SK-N-SH treated with all-trans-retinoic acid at 6 μM for 48 hours (cell line): ENCODE results near the gene POLR2C.

ENCODE experiments used
- ATAC-seq: fragments of 200-7000 bp; cut with Tn5 transposase; 3 replicates; pipeline ENCODE4 v1.9.1; 2020; ENCODE audit warnings: mild to moderate bottlenecking, moderate library complexity
- BACH2 ChIP-seq: fragments of 250-450 bp; sonication (Bioruptor Pico); IDR thresholded peaks from 2 replicates; pipeline ENCODE4 v1.9.0; 2021; ENCODE audit warnings: mild to moderate bottlenecking, borderline replicate concordance
- CSDC2 ChIP-seq: fragments of 250-450 bp; sonication (Bioruptor Pico); IDR thresholded peaks from 2 replicates; pipeline ENCODE4 v1.5.0; 2020; ENCODE audit warnings: mild to moderate bottlenecking, moderate library complexity
- CSRNP3 ChIP-seq: fragments of 250-450 bp; sonication (Bioruptor Pico); IDR thresholded peaks from 2 replicates; pipeline ENCODE4 v1.5.1; 2021; ENCODE audit warnings: mild to moderate bottlenecking, moderate library complexity
- ESRRG ChIP-seq: fragments of 250-450 bp; sonication (Bioruptor Pico); IDR thresholded peaks from 2 replicates; pipeline ENCODE4 v1.6.1; 2021; ENCODE audit warnings: mild to moderate bottlenecking
- OSR1 ChIP-seq: fragments of 250-450 bp; sonication (Bioruptor Pico); IDR thresholded peaks from 2 replicates; pipeline ENCODE4 v1.8.0; 2022; ENCODE audit warnings: moderate library complexity, mild to moderate bottlenecking, inconsistent platforms
- PATZ1 ChIP-seq: fragments of 250-450 bp; sonication (Bioruptor Pico); IDR thresholded peaks from 2 replicates; pipeline ENCODE4 v1.8.0; 2020; ENCODE audit warnings: mild to moderate bottlenecking, moderate library complexity, borderline replicate concordance
- PPARA ChIP-seq: fragments of 250-450 bp; sonication (Bioruptor Pico); IDR thresholded peaks from 2 replicates; pipeline ENCODE4 v1.5.0; 2020; ENCODE audit warnings: mild to moderate bottlenecking, borderline replicate concordance
- RARB ChIP-seq: fragments of 250-450 bp; sonication (Bioruptor Pico); IDR thresholded peaks from 2 replicates; pipeline ENCODE4 v1.8.0; 2021; ENCODE audit warnings: mild to moderate bottlenecking, moderate library complexity
- SNAI2 ChIP-seq: fragments of 250-450 bp; sonication (Bioruptor Pico); IDR thresholded peaks from 2 replicates; pipeline ENCODE4 v1.5.0; 2020; ENCODE audit warnings: mild to moderate bottlenecking, moderate library complexity
- TCF4 ChIP-seq: fragments of 250-450 bp; sonication (Bioruptor Pico); IDR thresholded peaks from 2 replicates; pipeline ENCODE4 v1.8.0; 2021; ENCODE audit warnings: mild to moderate bottlenecking, moderate library complexity, borderline replicate concordance
- TOX ChIP-seq: fragments of 250-450 bp; sonication (Bioruptor Pico); IDR thresholded peaks from 2 replicates; pipeline ENCODE4 v1.8.0; 2021; ENCODE audit warnings: mild to moderate bottlenecking, moderate library complexity, borderline replicate concordance
- TSHZ2 ChIP-seq: fragments of 250-450 bp; sonication (Bioruptor Pico); IDR thresholded peaks from 2 replicates; pipeline ENCODE4 v1.5.0; 2020; ENCODE audit warnings: mild to moderate bottlenecking, moderate library complexity
- ZC3H10 ChIP-seq: fragments of 250-450 bp; sonication (Bioruptor Pico); IDR thresholded peaks from 2 replicates; pipeline ENCODE4 v1.5.1; 2021; ENCODE audit warnings: mild to moderate bottlenecking, moderate library complexity
- ZFP3 ChIP-seq: fragments of 250-450 bp; sonication (Bioruptor Pico); IDR thresholded peaks from 2 replicates; pipeline ENCODE4 v1.5.0; 2020; ENCODE audit warnings: mild to moderate bottlenecking, moderate library complexity
- ZNF70 ChIP-seq: fragments of 450-650 bp; formaldehyde crosslinking; IDR thresholded peaks from 2 replicates; pipeline ENCODE4 v1.5.0; 2020; ENCODE audit warnings: mild to moderate bottlenecking, moderate library complexity
- TF ChIP-seq, protein P1 (sequence below): fragments of 250-450 bp; sonication (Bioruptor Pico); IDR thresholded peaks from 2 replicates; pipeline ENCODE4 v1.8.0; 2021; ENCODE audit warnings: low read depth, mild to moderate bottlenecking, moderate library complexity, borderline replicate concordance
- TF ChIP-seq, protein P2 (sequence below): fragments of 250-450 bp; sonication (Bioruptor Pico); IDR thresholded peaks from 2 replicates; pipeline ENCODE4 v1.5.1; 2020; ENCODE audit warnings: low read depth, mild to moderate bottlenecking, moderate library complexity

The POLR2C gene

DNA sequence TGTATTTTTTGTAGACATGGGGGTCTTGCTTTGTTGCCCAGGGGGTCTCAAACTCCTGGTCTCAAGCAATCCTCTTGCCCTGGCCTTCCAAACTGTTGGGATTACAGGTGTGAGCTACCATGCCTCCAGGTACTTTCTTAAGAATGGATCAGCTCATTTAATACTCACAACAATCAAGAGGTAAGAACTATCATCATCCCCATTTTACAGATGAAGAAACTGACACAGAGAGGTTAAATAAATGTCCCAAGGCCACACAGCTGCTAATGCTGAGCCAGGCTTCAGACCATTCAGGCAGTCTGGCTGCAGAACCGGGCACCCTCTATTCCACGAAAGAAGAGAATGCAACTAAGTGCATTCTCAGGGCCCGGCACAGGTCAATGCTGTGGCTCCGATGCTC lies 51.9 kb downstream of the POLR2C start:
- TF ChIP-seq SNAI2 (CRISPR knock-in tag), result no peak
- TF ChIP-seq ESRRG, result no peak
- no peak for TF ChIP-seq OSR1
- TF ChIP-seq, protein P1, sequence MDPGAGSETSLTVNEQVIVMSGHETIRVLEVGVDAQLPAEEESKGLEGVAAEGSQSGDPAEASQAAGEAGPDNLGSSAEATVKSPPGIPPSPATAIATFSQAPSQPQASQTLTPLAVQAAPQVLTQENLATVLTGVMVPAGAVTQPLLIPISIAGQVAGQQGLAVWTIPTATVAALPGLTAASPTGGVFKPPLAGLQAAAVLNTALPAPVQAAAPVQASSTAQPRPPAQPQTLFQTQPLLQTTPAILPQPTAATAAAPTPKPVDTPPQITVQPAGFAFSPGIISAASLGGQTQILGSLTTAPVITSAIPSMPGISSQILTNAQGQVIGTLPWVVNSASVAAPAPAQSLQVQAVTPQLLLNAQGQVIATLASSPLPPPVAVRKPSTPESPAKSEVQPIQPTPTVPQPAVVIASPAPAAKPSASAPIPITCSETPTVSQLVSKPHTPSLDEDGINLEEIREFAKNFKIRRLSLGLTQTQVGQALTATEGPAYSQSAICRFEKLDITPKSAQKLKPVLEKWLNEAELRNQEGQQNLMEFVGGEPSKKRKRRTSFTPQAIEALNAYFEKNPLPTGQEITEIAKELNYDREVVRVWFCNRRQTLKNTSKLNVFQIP (CRISPR knock-in tag), result no peak
- no peak for ATAC-seq

DNA sequence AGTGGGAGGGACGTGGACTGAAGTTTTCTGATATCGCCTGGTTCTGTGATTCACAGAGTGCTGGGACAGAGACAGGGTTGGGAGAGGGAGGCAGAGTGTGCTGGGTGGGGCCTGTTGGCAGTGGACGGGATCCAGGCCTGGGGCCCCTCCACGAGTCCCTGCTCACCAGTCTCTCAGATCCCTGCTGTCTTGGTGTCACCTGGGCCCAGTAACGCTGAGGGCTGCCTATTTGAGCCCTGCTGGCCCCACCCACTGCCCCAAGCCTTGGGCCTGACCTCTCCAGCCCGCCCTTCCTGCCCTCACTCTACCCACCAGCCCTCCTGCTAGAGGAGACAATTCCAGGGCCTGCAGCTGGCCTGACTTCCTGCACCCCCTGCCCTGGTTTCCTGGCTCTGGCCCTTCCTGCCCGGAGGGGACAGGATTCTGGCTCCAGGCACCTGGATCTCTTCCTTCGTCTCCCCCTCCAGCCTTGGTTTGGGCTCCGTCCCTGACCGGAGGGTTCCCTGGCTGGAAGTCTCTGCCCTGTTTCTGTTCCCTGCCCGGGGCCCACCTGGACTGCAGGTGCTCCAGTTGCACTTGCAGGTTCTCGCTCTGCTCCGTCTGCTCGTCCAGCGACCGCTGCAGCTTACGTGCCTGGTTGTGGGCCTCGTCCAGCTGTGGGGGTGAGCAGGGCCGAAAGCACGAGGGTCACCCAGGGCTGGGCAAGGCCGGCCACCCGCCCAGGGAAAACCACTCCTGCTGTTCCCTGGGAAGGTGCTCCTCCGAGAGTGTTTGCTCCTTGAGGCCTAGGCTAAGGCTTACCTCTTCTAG lies 52.5 kb downstream of the POLR2C start:
- ATAC-seq, result no peak
- TF ChIP-seq BACH2 (CRISPR knock-in tag), result no peak
- TF ChIP-seq, all 23 proteins: peak for 0

DNA sequence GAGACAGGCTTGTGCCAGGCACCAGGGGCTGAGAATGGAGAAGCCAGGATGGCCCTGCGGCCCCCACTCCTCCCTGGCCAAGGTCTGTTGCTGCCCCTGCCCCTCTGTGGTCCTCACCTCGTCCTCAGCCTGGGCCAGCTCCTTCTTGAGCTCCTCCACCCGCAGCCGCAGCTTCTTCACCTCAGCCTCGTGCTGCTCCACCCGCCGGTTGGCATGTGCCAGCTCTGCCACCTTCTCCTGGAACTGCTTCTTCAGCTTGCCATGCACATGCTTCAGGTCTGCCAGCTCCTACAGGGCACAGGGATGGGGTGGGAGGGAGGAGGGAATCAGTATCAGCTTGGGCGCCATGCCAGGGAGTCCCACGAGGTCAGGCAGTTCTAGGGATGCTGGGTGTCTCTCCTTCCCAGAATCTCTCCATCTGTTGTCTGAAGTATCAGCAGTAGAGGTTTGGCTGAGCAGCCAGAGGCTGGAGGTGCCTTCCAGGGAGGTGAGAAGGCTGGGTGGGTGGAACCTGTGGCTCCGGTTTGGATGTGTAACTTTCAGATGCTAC lies 53.8 kb downstream of the POLR2C start:
- ATAC-seq, result no peak
- no peak for TF ChIP-seq SNAI2 (CRISPR knock-in tag)
- TF ChIP-seq TOX (CRISPR knock-in tag), result no peak
- TF ChIP-seq RARB (CRISPR knock-in tag), result no peak
- TF ChIP-seq CSRNP3 (CRISPR knock-in tag), result no peak
- TF ChIP-seq ZNF70, result no peak
- TF ChIP-seq, all 23 proteins: peak for 0

- no peak for ATAC-seq
- TF ChIP-seq ZC3H10 (CRISPR knock-in tag) (no peak), PPARA (no peak), TOX (CRISPR knock-in tag) (no peak), BACH2 (CRISPR knock-in tag) (no peak), TSHZ2 (CRISPR knock-in tag) (no peak), RARB (CRISPR knock-in tag) (no peak), ESRRG (no peak), TCF4 (CRISPR knock-in tag) (no peak), CSDC2 (CRISPR knock-in tag) (no peak)
- TF ChIP-seq, protein P2, sequence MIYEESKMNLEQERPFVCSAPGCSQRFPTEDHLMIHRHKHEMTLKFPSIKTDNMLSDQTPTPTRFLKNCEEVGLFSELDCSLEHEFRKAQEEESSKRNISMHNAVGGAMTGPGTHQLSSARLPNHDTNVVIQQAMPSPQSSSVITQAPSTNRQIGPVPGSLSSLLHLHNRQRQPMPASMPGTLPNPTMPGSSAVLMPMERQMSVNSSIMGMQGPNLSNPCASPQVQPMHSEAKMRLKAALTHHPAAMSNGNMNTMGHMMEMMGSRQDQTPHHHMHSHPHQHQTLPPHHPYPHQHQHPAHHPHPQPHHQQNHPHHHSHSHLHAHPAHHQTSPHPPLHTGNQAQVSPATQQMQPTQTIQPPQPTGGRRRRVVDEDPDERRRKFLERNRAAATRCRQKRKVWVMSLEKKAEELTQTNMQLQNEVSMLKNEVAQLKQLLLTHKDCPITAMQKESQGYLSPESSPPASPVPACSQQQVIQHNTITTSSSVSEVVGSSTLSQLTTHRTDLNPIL (CRISPR knock-in tag), result no peak
Measured at GRCh38 chr16:57516773-57517172, 54.3 kb downstream of the POLR2C start.

DNA sequence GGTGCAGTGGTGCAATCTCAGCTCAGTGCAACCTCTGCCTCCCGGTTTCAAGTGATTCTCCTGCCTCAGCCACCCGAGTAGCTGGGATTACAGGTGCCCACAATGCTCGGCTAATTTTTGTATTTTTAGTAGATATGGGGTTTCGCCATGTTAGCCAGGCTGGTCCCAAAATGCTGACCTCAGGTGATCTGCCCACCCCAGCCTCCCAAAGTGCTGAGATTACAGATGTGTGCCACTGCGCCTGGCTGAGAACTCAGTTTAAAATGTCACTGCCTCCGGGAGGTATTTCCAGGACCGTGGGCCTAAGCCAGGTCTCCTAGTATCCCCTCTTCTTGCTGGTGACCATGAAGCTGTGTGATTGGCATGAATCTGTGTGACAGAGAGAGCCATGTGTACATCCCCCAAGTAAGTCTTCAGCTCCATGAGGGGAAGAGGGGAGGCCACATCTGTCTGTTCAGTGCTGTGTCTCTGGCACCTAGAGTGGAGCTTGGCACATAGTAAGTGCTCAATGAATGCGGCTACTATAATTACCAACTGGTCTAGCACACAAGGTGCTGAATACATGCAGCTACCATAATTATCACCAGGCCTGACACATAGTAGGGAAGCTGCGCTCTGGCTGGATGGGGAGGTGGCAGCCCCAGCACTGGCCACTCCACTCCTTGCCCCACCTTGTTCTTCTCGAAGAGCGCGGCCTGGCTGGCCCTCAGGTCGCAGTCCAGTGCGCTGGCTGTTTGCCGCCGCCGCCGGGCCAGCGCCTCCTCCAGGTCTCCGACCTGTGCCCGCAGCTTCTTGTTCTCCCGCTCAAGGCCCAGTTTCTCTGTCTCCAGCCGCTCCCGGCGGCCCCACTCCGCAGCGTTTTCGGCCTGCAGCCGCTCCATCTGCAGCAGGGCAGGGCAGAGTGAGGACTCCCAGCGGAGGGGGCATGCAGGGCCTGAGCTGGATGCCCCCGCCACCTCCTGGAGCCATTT lies 55.2 kb downstream of the POLR2C start:
- no peak for ATAC-seq
- TF ChIP-seq, protein P2 (CRISPR knock-in tag), result no peak
- no peak for TF ChIP-seq ZNF70
- TF ChIP-seq ZFP3 (CRISPR knock-in tag), result no peak
- no peak for TF ChIP-seq PATZ1 (CRISPR knock-in tag)
- TF ChIP-seq SNAI2 (CRISPR knock-in tag), result no peak
- TF ChIP-seq ESRRG, result no peak
